Stimulated activated CD4-positive, alpha-beta T cell treated with anti-CD3 and anti-CD28 coated beads, Interleukin-12 subunit alpha, Interleukin-12 subunit beta, amount 100 ng/mL, for 48 hours (primary cell): ENCODE results near the gene PSG11.
"Not testable (repeated sequence)": the region's sequence is repeated elsewhere in the genome, so short reads cannot be mapped to it uniquely, and the experiment has no call there.

Source experiments
- DNase-seq, 3 donors: peaks; one replicate each; pipeline ENCODE4 v3.0.0-alpha.2; 2020; ENCODE audit warnings: low read depth in 2 of 3, low spot score in 1 of 3

The PSG11 gene

DNA sequence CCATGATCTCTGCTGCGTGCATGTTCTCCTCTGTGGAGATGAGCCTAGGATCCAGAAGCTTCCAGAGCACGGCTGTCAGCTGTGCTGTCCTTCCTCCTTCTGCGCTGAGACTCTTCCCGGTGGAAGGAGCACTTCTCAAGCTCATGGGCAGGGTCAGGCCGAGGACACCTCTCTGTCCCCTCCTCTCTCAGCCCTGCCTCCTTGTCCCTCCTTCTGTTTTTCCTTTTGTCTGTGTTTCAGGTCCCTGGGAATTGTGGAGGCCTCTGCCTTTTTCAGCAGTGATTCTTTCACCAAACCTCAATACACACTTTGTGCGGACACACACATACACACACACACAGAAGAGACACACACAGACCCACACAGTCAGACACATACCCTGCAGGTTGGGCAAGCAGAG, at the start of gene PSG11:
PSG11 (minus strand) TSS at position 101 of the 400 bp plus-strand sequence; CDS start at position 4, 97 bp downstream.
- DNase-seq, result not testable (repeated sequence)

DNA sequence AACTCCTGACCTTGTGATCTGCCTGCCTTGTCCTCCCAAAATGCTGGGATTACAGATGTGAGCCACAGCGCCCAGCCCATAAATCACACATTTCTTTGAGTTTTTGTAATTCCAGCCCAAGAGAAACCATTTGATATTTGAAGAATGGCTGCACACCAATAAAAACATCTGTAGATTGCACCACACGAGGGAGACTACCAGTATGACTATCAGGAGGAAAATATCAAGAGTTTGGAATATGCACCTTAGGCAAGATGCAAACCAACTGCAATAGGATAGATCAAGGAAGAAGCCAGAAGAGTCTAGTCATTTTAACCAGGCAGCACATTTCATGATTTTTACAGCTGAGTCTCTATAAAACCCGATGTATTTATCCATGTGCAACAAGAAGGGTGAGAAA, 36.1 kb upstream of the PSG11 start:
- not testable (repeated sequence) for DNase-seq

DNA sequence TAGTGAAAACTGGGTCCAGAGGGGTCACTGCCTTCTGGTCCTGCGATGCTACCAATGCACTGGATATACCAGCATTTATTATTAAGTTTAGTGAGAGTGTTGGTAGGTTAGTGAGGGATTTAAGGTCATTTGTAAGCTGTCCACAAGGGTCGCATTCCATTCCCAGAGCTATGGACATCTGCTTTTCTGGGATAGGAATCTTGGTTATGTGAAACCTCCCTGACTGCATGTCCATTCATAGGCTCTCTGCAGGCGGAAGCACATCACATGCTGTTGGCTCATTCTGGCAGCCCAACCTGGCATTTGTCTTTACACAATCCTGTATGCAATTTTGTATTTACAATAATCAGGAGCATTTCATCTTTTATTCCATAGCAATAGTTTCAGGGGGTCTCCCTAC, 35.1 kb upstream of the PSG11 start:
- DNase-seq, result not testable (repeated sequence)

DNA sequence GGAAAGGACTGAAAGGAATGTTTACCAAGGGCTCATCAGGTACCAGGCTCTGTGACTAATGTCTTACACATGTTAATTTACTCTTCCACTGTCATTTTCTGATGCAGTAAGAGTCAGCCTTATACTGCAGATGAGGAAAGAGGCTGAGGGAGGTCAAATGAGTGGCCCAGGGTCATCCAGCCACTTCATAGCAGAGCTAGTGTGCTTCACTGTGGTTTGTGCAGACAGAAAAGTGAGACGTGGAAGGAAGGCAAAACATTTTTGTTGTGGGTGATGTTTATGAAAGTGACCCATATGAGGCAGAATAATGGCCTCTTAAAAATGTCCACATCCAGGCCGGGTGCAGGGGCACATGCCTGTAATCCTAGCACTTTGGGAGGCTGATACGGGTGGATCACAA, 34.0 kb upstream of the PSG11 start:
- not testable (repeated sequence) for DNase-seq

DNA sequence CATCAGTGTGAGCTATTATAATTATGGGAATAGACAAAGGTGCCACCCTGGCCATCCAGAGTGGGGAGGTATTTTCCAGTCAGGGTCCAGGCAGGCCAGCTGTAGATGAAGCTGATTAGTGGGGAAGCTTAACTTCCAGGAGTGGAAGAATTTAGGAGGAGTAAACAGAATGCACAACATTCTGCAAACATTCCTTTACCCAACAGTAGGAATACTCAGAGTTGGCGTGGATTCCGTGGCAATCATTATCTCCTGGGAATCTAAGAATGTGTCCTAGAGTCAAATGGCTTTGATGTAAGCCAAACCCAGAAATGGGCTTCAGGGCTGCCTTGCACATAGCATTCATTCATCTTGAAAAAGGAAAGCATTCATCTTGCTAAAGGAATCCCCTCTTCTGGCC, 33.2 kb upstream of the PSG11 start:
- DNase-seq, result not testable (repeated sequence)

DNA sequence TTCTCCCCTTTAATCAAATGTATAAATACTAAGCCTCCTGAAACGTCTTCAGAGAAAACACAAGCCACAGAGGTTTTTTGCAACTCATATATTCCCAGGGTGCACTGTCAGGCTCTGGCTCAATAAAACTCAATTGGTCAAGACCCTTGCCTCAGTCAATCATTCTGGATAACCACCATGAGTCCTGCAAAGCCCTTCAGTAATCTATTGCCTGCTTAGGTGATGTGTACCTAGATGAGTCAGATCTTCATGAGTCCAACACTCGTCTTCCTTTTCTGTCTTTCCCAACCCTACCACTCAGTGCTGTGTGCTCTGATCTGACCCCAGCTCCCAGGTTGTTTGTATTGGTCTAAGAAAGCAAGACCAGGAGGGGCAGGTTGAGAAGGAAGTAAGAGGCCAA, 32.2 kb upstream of the PSG11 start:
- not testable (repeated sequence) for DNase-seq

DNA sequence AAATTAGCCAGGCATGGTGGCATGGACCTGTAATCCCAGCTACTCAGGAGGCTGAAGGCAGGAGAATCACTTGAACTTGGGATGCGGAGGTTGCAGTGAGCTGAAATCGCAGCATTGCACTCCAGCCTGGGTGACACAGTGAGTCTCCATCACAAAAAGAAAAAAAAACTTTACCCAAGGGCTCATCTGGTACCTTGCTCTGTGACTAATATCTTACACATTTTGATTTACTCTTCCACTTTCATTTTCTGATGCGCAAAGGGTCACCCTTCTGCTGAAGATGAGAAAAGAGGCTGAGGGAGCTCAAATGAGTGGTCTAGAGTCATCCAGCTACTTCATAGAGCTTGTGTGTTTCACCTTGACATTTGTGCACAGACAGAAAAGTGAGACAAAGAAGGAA, 21.7 kb upstream of the PSG11 start:
- not testable (repeated sequence) for DNase-seq

DNA sequence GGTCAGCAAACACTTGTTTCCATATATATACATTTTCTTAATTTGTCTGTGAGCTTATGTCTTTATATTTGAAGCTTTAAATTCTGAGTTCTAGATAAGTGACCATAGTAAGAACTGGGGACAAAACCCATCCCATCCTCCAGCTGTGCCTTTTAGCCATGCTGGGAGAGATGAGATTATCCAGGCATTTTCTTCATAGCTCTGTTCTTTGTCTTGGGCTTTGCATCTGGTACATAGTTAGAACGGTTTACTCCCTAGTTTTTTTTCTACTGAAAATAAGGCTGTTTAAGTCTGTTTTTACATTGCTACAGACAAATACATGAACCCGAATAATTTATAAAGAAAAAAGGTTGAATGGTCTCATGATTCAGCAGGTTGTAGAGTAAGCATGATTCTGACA, 20.3 kb upstream of the PSG11 start:
- DNase-seq, result not testable (repeated sequence)

DNA sequence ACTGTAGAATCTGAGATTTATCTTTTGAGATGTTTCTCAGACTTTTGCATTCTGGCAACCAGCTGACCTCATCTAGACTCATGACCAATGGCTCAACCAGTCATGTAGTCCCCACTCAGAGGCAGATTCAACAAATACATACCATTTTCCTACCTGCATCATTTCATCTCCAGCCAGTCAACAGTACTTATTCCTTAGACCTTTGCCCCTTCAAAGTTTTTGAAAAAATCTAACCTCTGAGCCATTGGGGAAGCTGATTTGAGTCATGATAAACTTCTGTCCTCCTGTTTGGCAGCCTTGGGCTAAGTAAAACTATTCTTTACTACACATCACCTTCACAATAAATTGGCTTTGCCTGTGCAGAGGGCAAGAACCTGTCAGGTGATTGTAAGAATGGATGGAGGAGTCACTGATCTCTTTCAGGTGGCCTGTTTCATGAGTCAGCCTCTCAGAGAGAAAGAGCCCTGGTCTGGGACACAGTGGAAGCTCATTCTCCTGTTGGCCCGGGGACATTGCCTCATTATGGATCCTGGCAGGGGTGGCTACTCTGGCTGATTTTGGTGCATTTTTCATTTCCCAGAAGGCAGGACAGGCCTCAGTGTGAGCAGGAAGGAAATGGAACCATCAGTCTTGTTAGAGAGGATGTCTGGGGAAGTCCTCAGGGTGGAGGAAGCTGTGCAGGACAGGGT, 17.4 kb upstream of the PSG11 start:
- DNase-seq, result not testable (repeated sequence)

DNA sequence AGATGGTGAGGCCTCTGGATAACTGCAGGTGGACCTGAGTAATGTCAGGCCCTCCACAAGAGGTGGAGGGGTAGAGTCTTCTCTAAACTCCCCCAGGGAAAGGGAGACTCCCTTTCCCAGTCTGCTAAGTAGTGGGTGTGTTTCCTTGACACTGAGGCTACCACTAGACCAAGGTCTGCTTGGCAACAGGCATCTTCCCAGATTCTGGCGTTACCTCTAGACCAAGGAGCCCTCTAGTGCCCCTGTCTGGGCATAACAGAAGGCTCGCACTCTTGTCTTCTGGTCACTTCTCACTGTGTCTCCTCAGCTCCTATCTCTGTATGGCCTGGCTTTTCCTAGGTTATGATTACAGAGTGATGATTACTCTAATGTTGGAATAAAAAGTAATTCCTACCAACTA, 5.4 kb upstream of the PSG11 start:
- not testable (repeated sequence) for DNase-seq

DNA sequence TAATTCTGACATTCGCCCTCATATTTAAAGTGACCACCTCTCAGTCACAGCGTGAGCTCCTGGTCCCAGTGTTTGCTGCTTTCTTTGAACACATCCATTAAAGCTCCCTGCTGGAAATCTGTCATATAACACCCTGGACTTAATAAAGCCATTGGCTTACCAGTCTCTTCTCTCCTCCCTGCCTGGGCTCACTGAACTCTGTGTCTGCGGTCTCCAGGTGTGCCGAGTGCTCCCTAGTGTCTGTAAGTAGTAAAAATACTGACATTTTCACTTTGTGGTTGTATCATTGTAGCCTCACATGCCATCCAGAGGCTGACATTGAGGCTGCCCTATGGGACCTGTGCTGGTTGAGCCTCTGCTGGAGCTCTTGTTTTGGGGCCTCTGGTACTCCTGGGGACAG, 2.6 kb upstream of the PSG11 start:
- no peak for DNase-seq

DNA sequence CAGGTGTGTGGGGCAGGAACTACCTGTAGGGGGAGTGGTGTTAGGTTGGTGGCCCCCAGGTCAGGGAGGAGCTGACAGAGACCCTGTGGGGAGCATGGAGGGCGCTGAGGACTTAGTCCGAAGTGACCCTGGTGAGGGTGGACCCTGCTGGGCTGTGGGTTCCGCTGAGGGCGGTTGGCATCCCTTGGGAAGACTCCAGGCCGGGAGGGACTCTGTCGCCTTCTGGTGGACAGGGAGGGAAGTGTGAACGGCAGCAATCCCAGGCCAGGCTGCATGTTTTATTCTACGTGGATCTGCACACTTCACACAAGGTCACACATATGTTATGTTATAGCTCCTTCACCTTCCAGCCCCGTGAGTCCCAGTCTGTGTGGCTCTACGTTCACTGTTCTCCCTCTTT, 1.7 kb upstream of the PSG11 start:
- not testable (repeated sequence) for DNase-seq

DNA sequence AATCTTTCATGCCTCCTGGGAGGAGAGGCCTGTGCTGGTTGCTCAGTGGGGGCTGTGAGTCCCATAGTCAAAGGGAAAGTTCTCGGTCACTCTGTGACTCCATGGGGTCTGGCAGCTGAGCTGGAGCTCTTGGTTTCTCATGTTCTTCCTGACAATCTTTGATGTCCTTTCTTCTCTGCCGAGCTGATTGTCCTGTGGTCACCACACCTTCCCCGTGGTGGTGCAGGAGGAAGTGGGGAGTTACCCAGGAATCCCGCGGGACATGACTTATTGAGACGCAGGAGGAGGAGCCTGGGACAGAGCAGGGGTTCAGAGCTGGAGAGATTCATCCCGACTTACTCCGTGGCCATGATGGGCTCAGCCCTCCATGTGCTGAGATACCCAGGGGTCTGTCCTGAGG, 792 bp upstream of the PSG11 start:
- not testable (repeated sequence) for DNase-seq

DNA sequence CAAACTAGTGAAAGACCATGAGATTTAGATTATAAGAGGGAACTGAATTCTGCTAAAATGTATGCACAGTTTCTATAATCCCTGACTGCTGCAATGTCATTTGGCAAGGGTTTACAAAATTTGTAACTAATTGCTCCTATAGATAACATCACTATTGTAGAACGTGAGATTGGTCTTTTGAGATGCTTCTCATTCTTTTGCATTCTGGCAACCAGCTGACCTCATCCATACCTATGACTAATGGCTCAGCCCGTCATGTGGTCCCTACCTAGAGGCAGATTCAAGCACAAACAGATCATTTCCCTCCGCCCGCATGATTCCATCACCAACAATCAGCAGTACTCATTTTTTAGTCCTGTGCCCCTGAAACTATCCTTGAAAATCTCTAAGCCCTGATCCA, 4.2 kb downstream of the PSG11 start:
- not testable (repeated sequence) for DNase-seq

DNA sequence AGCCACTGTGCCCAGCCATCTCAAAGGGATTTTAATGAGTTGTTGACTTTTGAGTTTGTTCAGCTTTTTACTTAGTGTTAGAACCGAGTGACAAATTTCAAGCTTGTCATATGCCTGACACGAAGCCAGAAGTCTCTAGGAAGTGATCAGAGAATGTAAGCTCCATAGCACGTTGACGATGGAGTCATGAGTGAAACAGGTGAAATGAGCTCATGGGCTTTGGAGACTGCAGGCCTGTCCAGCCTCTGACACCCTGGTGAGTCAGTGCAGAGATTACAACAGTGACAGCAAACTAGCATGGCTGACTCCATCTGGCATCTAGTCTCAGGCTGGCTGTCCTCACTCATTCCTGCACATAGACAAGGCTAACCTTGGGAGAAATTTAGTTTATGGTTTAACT, 4.6 kb downstream of the PSG11 start:
- not testable (repeated sequence) for DNase-seq

DNA sequence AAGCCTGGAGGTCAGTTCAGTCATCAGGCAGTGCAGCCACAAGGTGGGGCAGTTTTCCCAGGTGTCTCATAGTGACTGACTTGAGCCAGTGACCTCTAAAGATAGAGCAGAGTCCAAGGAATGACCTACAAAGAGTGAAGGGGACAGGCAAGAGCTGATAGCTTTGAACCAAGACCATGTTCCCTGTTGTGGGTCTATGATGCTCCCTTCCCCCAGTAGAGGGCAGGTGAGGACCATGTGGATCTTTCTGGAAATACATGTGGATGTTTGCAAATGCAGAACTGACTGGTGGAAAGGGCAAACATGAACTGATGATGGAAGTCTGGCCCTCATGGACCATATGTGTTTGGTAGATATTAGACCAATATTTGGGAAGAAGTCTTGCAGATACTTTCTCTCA, 6.7 kb downstream of the PSG11 start:
- not testable (repeated sequence) for DNase-seq

DNA sequence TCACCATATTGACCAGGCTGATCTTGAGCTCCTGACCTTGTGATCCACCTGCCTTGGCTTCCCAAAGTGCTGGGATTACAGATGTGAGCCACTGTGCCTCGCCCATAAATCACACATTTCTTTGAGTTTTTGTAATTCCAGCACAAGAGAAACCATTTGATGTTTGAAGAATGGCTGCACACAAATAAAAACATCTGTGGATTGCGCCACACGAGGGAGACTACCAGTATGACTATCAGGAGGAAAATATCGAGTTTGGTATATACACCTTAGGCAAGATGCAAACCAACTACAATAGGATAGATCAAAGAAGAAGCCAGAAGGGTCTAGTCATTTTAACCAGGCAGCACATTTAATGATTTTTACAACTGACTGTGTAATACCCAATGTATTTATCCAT, 20.4 kb downstream of the PSG11 start:
- DNase-seq, result not testable (repeated sequence)

DNA sequence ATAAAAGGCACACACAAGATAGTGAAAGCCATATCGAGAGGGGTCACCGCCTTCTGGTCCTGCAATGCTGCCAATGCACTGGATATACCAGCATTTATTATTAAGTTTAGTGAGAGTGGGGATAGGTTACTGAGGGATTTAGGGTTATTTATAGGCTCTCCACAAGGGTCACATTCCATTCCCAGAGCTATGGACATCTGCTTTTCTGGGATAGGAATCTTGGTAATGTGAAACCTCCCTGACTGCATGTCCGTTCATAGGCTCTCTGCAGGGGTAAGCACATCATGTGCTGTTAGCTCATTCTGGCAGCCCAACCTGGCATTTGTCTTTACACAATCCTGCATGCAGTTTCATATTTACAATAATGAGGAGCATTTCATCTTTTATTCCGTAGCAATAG, 21.4 kb downstream of the PSG11 start:
- not testable (repeated sequence) for DNase-seq

DNA sequence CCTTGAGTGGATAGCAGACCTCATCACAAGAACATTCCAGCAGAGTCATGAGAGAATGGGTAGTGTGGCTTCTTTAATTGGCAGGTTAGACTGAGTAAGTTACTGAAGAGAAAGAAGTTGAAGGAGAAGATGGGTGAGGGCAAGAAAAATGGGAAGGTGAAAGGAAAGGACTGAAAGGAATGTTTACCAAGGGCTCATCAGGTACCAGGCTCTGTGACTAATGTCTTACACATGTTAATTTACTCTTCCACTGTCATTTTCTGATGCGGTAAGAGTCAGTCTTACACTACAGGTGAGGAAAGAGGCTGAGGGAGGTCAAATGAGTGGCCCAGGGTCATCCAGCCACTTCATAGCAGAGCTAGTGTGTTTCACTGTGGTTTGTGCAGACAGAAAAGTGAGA, 22.6 kb downstream of the PSG11 start:
- not testable (repeated sequence) for DNase-seq

DNA sequence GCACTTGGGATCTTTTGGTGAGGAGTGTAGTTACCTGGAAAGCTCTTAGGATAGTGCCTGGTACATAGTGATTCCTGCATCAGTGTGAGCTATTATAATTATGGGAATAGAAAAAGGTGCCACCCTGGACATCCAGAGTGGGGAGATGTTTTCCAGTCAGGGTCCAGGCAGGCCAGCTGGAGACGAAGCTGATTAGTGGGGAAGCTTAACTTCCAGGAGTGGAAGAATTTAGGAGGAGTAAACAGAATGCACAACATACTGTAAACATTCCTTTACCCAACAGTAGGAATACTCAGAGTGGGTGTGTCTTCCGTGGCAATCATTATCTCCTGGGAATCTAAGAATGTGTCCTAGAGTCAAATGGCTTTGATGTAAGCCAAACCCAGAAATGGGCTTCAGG, 23.3 kb downstream of the PSG11 start:
- not testable (repeated sequence) for DNase-seq

DNA sequence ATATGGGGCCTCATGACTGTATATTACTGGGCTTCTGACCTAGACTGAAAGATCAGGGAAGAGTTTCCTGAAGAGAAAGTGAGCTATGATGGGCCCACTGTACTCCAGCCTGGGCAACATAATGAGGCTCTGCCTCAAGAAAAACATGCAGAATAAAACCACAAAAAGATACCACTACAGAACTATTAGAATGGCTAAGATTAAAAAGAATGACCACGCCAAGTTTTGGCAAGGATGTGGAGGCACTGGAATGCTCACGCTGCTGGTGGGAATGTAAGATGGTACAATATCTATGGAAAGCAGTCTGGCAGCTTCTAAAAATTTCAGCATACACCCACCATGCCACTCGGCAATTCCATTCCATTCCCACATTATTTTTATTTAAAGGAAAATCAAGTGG, 30.1 kb downstream of the PSG11 start:
- DNase-seq, result not testable (repeated sequence)

DNA sequence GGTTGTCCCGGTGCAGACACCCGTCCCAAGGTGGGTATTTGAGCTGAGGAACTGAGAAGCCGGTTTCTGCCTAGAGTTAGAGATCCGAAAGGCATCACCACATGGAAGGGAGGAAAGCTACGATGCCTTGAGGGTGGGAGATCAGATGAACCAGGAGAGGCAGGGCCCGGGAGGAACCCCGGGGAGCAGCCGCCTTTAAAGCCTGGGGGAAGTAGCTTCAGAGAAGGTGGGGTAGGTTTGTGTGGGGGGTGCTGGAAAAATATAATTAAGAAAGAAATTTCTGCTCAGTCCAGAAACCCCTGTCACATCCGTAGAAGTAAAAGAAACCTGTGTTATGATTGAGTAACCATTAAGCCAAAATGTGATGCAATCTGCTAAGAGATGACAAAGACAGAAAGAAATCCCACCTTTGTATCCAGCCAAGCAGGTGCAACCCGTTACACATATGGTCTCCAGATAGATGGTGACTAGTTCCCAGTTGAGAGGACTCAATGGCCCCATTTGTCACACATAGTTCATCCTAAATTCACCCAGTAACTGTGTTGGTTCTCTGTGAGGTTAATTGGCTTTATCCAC, 34.2 kb downstream of the PSG11 start:
- not testable (repeated sequence) for DNase-seq

DNA sequence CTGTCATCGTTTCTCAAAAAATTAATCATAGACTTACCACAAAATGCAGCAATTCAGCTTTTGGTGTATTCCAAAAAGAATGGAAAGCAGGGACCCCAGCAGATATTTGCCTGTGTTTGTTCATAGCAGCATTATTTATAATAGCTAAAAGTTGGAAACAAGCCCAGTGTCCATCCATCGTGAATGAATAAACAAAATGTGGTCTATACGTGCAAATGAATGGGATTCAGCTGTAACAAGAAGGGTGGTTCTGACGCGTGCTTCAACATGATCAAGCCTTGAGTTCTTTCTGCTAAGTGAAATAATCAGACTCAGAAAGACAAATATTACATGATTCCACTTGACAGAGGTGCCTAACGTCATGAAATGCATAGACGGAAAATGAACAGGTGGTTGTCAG, 36.4 kb downstream of the PSG11 start:
- no peak for DNase-seq
